BLaER1 treated with 17β-estradiol and CSF1 and Interleukin-3, amounts not matched to agents 10 nM and 100 nM (cell line): ENCODE results near the gene CACNA2D3.

Experiments used
- H3K27ac ChIP-seq, 11 experiments: shearing (Covaris generic); formaldehyde crosslinking; 2 replicates each; pipeline ENCODE4 v1.8.1; 2022
- H3K27me3 ChIP-seq, 11 experiments: shearing (Covaris generic); formaldehyde crosslinking; 2 replicates each; pipeline ENCODE4 v1.8.1; 2022
- H3K36me3 ChIP-seq, 11 experiments: shearing (Covaris generic); formaldehyde crosslinking; 2 replicates each; pipeline ENCODE4 v1.8.1; 2022
- H3K4me1 ChIP-seq, 10 experiments: shearing (Covaris generic); formaldehyde crosslinking; 2 replicates each; pipeline ENCODE4 v1.8.1; 2022
- H3K4me2 ChIP-seq, 11 experiments: shearing (Covaris generic); formaldehyde crosslinking; 2 replicates each; pipeline ENCODE4 v1.8.1; 2022
- H3K4me3 ChIP-seq, 10 experiments: shearing (Covaris generic); formaldehyde crosslinking; 2 replicates each; pipeline ENCODE4 v1.8.1; 2022
- H3K9ac ChIP-seq, 11 experiments: shearing (Covaris generic); formaldehyde crosslinking; 2 replicates each; pipeline ENCODE4 v1.8.1; 2022
- H3K9me3 ChIP-seq, 11 experiments: shearing (Covaris generic); formaldehyde crosslinking; replicated peaks in 1 of 11; 2 replicates each; pipeline ENCODE4 v1.8.1; 2022
- H4K20me1 ChIP-seq, 11 experiments: shearing (Covaris generic); formaldehyde crosslinking; 2 replicates each; pipeline ENCODE4 v1.8.1; 2022
- Cebpa-rat ChIP-seq, 11 experiments: shearing (Covaris generic); IDR thresholded peaks; 2 replicates each; pipeline ENCODE4 v1.8.1; 2022

CACNA2D3 gene

GRCh38 chr3:54596087-54596486 lies 473.7 kb downstream of the CACNA2D3 start:
- no peak overlapping the region for H3K9ac ChIP-seq

GRCh38 chr3:54599716-54600115 lies 477.4 kb downstream of the CACNA2D3 start:
- Histone ChIP-seq H3K4me1 (peaks cover 0 to 8% (median 0%) of the 10 kb centered on the region in 10 experiments; a peak in 4 of 20 replicates), H4K20me1 (no peaks in the 10 kb centered on the region), H3K27ac (no peak overlapping the region), H3K4me2 (no peak overlapping the region), H3K36me3 (no peaks in the 10 kb centered on the region), H3K9me3 (no peaks in the 10 kb centered on the region), H3K4me3 (no peak overlapping the region), H3K9ac (no peak overlapping the region), H3K27me3 (no peaks in the 10 kb centered on the region)
- TF ChIP-seq Cebpa-rat (IDR thresholded peaks at IDR 0.05), result no peak

More at GRCh38 chr3:54596087-54596486, 473.7 kb downstream of the CACNA2D3 start:
- TF ChIP-seq Cebpa-rat (IDR thresholded peaks at IDR 0.05), result no peak
- Histone ChIP-seq H3K9me3 (no peaks in the 10 kb centered on the region), H4K20me1 (no peaks in the 10 kb centered on the region), H3K27ac (no peak overlapping the region), H3K36me3 (no peaks in the 10 kb centered on the region), H3K4me3 (no peak overlapping the region), H3K27me3 (no peaks in the 10 kb centered on the region), H3K4me1 (no peaks in the 10 kb centered on the region), H3K4me2 (no peak overlapping the region)

- Histone ChIP-seq H3K27ac (no peak overlapping the region), H3K9ac (no peak overlapping the region), H3K4me2 (no peak overlapping the region), H3K27me3 (no peaks in the 10 kb centered on the region), H3K4me3 (no peak overlapping the region), H3K9me3 (no peaks in the 10 kb centered on the region), H3K36me3 (no peaks in the 10 kb centered on the region), H3K4me1 (peaks cover 0 to 8% (median 0%) of the 10 kb centered on the region in 10 experiments; a peak in 4 of 20 replicates), H4K20me1 (no peaks in the 10 kb centered on the region)
- no peak for TF ChIP-seq Cebpa-rat (IDR thresholded peaks at IDR 0.05)
Measured at GRCh38 chr3:54600441-54601204, 478.3 kb downstream of the CACNA2D3 start.

GRCh38 chr3:54604495-54604894 lies 482.1 kb downstream of the CACNA2D3 start:
- H3K4me2 ChIP-seq, result no peak overlapping the region
- H3K36me3 ChIP-seq, result no peaks in the 10 kb centered on the region
- H4K20me1 ChIP-seq, result no peaks in the 10 kb centered on the region
- TF ChIP-seq Cebpa-rat (IDR thresholded peaks at IDR 0.05), result no peak
- no peak overlapping the region for H3K4me3 ChIP-seq
- peaks cover 0 to 11% (median 7%) of the 10 kb centered on the region in 10 experiments; a peak in 15 of 20 replicates for H3K4me1 ChIP-seq
- no peaks in the 10 kb centered on the region for H3K27me3 ChIP-seq
- no peak overlapping the region for H3K9ac ChIP-seq
- H3K9me3 ChIP-seq, result peaks cover 0 to 14% (median 0%) of the 10 kb centered on the region in 11 experiments; a peak in 3 of 22 replicates
- H3K27ac ChIP-seq, result no peak overlapping the region

GRCh38 chr3:54608041-54608440 lies 485.7 kb downstream of the CACNA2D3 start:
- Histone ChIP-seq H3K27ac (no peak overlapping the region), H3K9me3 (peaks cover 0 to 14% (median 0%) of the 10 kb centered on the region in 11 experiments; a peak in 3 of 22 replicates), H3K4me2 (no peak overlapping the region), H3K4me1 (peaks cover 0 to 16% (median 11%) of the 10 kb centered on the region in 10 experiments; a peak in 15 of 20 replicates), H3K36me3 (no peaks in the 10 kb centered on the region), H3K27me3 (no peaks in the 10 kb centered on the region), H3K4me3 (no peak overlapping the region), H3K9ac (no peak overlapping the region), H4K20me1 (no peaks in the 10 kb centered on the region)
- TF ChIP-seq Cebpa-rat (IDR thresholded peaks at IDR 0.05), result no peak

- Histone ChIP-seq H3K27ac (no peak overlapping the region), H3K4me3 (no peak overlapping the region), H3K4me1 (no peaks in the 10 kb centered on the region), H4K20me1 (no peaks in the 10 kb centered on the region), H3K36me3 (no peaks in the 10 kb centered on the region), H3K4me2 (no peak overlapping the region), H3K9me3 (no peaks in the 10 kb centered on the region), H3K9ac (no peak overlapping the region), H3K27me3 (no peaks in the 10 kb centered on the region)
- no peak for TF ChIP-seq Cebpa-rat (IDR thresholded peaks at IDR 0.05)
Measured at GRCh38 chr3:54619053-54619452, 496.7 kb downstream of the CACNA2D3 start.

- no peak overlapping the region for H3K27ac ChIP-seq
- no peaks in the 10 kb centered on the region for H4K20me1 ChIP-seq
- H3K36me3 ChIP-seq, result no peaks in the 10 kb centered on the region
- H3K4me3 ChIP-seq, result no peak overlapping the region
- H3K27me3 ChIP-seq, result no peaks in the 10 kb centered on the region
- no peak overlapping the region for H3K9ac ChIP-seq
- no peaks in the 10 kb centered on the region for H3K9me3 ChIP-seq
- no peaks in the 10 kb centered on the region for H3K4me1 ChIP-seq
- no peak for TF ChIP-seq Cebpa-rat (IDR thresholded peaks at IDR 0.05)
- H3K4me2 ChIP-seq, result no peak overlapping the region
Measured at GRCh38 chr3:54619531-54619930, 497.2 kb downstream of the CACNA2D3 start.

GRCh38 chr3:54621184-54621583 lies 498.8 kb downstream of the CACNA2D3 start:
- no peak overlapping the region for H3K4me2 ChIP-seq
- no peak for TF ChIP-seq Cebpa-rat (IDR thresholded peaks at IDR 0.05)
- no peaks in the 10 kb centered on the region for H3K4me1 ChIP-seq
- no peak overlapping the region for H3K9ac ChIP-seq
- H3K36me3 ChIP-seq, result no peaks in the 10 kb centered on the region
- no peak overlapping the region for H3K27ac ChIP-seq
- no peaks in the 10 kb centered on the region for H3K27me3 ChIP-seq
- H3K9me3 ChIP-seq, result peaks cover 0 to 9% (median 0%) of the 10 kb centered on the region in 11 experiments; a peak in 3 of 22 replicates
- no peaks in the 10 kb centered on the region for H4K20me1 ChIP-seq
- H3K4me3 ChIP-seq, result no peak overlapping the region

GRCh38 chr3:54622678-54623077 lies 500.3 kb downstream of the CACNA2D3 start:
- no peaks in the 10 kb centered on the region for H3K36me3 ChIP-seq
- no peaks in the 10 kb centered on the region for H3K27me3 ChIP-seq
- H3K9ac ChIP-seq, result no peak overlapping the region
- no peak overlapping the region for H3K27ac ChIP-seq
- H3K9me3 ChIP-seq, result peaks cover 0 to 13% (median 0%) of the 10 kb centered on the region in 11 experiments; a peak in 3 of 22 replicates
- H4K20me1 ChIP-seq, result no peaks in the 10 kb centered on the region
- no peaks in the 10 kb centered on the region for H3K4me1 ChIP-seq
- H3K4me3 ChIP-seq, result no peak overlapping the region
- H3K4me2 ChIP-seq, result no peak overlapping the region
- TF ChIP-seq Cebpa-rat (IDR thresholded peaks at IDR 0.05), result no peak
